HG02763 (cell line): ENCODE data around the gene ACER1.
"Not testable (repeated sequence)": the region's sequence is repeated elsewhere in the genome, so short reads cannot be mapped to it uniquely, and the experiment has no call there.

Experiments
- ATAC-seq: cut with Tn5 transposase; IDR thresholded peaks from one replicate; pipeline ENCODE4 v1.9.1; 2021; ENCODE audit warnings: mild to moderate bottlenecking, moderate library complexity; ENCODE audit not compliant: unreplicated experiment

The ACER1 gene

GRCh38 chr19:6357174-6357573 is 23.8 kb upstream of the ACER1 start:
- no peak for ATAC-seq

- ATAC-seq, result not testable (repeated sequence)
Measured at GRCh38 chr19:6355321-6356040, 22.1 kb upstream of the ACER1 start.

GRCh38 chr19:6354098-6354674 is 20.8 kb upstream of the ACER1 start:
- ATAC-seq, result no peak

GRCh38 chr19:6352381-6353165 is 19.2 kb upstream of the ACER1 start:
- no peak for ATAC-seq

GRCh38 chr19:6350688-6351087 is 17.3 kb upstream of the ACER1 start:
- ATAC-seq, result no peak

GRCh38 chr19:6349271-6349670 is 15.9 kb upstream of the ACER1 start:
- ATAC-seq, result not testable (repeated sequence)

- no peak for ATAC-seq
Measured at GRCh38 chr19:6343462-6343861, 10.1 kb upstream of the ACER1 start.

GRCh38 chr19:6340493-6341201 is 7.2 kb upstream of the ACER1 start:
- ATAC-seq, result no peak

GRCh38 chr19:6334490-6335285 is 1.3 kb upstream of the ACER1 start:
- no peak for ATAC-seq

GRCh38 chr19:6326815-6327214 is 6.6 kb downstream of the ACER1 start:
- no peak for ATAC-seq

GRCh38 chr19:6325614-6326013 is 7.8 kb downstream of the ACER1 start:
- ATAC-seq, result no peak

- ATAC-seq, result no peak
Measured at GRCh38 chr19:6324757-6325156, 8.7 kb downstream of the ACER1 start.

GRCh38 chr19:6322284-6322683 is 11.1 kb downstream of the ACER1 start:
- no peak for ATAC-seq

GRCh38 chr19:6319376-6319775 is 14.0 kb downstream of the ACER1 start:
- no peak for ATAC-seq

- ATAC-seq, result no peak
Measured at GRCh38 chr19:6318772-6319171, 14.6 kb downstream of the ACER1 start.

- not testable (repeated sequence) for ATAC-seq
Measured at GRCh38 chr19:6315646-6316045, 17.8 kb downstream of the ACER1 start.

GRCh38 chr19:6313398-6313969 is 19.9 kb downstream of the ACER1 start:
- ATAC-seq, result no peak

GRCh38 chr19:6312018-6312417 is 21.4 kb downstream of the ACER1 start:
- no peak for ATAC-seq

- no peak for ATAC-seq
Measured at GRCh38 chr19:6298413-6298812, 35.0 kb downstream of the ACER1 start.

- ATAC-seq, result no peak
Measured at GRCh38 chr19:6297202-6297601, 36.2 kb downstream of the ACER1 start.
